Measurements from ENCODE around the gene IRF7.

DNA sequence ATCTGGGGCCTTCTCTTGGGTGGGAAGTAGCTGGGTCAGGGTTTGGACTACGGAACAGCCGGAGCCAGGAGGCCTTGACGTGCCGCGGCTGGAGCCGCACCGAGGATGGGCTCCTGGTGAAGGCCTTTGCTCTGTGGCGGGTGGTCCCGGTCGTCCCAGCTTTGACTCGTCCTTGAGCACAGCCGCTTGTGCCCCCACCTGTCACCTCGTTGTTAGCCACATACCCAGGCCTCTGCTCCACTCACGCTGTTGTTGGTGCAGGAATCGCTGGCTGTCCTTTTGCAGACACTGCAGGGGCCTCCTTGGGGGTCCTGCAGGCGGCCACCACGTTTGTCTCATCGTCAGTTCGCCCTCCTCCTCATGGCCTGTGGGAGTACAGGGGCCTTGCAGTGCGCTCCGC, 22.4 kb downstream of the IRF7 start:
- TF ChIP-seq CTCF (conservative IDR thresholded peaks at IDR 0.05; ENCODE audit: low read depth, low read length): no peak
- no peak for TF ChIP-seq EZH2 (IDR thresholded peaks at IDR 0.05; ENCODE audit: low read length, unreplicated experiment)
